HL-60/S4 (cell line): Measurements from ENCODE around the gene OBP2A.

ENCODE experiments used
- in situ Hi-C: fragments of 300-500 bp; cut with MboI; formaldehyde crosslinking; loops from 2 replicates; pipeline ENCODE4 v1.14.3; 2022; ENCODE audit warnings: low sequenced_read_pairs

Gene OBP2A

GRCh38 chr9:135591506-135592330, 45.8 kb downstream of the OBP2A start:
- in situ Hi-C loops, result no loop called here

- in situ Hi-C loops, result no loop called here
Observed at GRCh38 chr9:135592331-135592590, 46.3 kb downstream of the OBP2A start.

GRCh38 chr9:135592625-135593024, 46.7 kb downstream of the OBP2A start:
- in situ Hi-C loops, result no loop called here

GRCh38 chr9:135596211-135596610, 50.3 kb downstream of the OBP2A start:
- in situ Hi-C loops, result no loop called here
